ENCODE data around the gene AHR.
"Not testable (repeated sequence)": the region's sequence is repeated elsewhere in the genome, so short reads cannot be mapped to it uniquely, and the experiment has no call there.

Gene AHR

DNA sequence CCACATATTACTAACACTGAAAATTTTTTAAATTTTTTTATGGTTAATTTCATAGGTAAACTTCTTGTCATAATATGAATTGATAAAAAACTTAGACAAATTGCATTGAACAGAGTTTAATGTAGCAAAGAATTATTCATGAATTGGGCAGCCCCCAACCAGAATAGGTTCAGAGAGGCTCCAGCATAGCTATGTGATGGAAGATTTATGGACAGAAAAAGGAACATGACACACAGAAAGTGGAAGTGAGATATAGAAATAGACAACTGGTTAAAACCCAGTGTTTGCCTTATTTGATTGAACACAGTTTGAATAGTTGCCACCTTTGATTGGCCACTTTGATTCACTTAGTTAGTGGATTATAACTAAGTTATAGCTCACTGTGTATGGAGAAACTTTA is 87.2 kb downstream of the AHR start:
- Histone ChIP-seq H3K4me2 (no peak overlapping the region), H2AFZ (ENCODE audit: low read depth) (no peak overlapping the region), H4K20me1 (ENCODE audit: insufficient read depth) (no peaks in the 10 kb centered on the region), H3K27ac (no peak overlapping the region), H3K27me3 (ENCODE audit: insufficient read depth, low read depth) (no peaks in the 10 kb centered on the region), H3K9ac (no peak overlapping the region), H3K79me2 (ENCODE audit: insufficient read depth, low read depth) (no peaks in the 10 kb centered on the region), H3K4me3 (IDR thresholded peaks at IDR 0.05; ENCODE audit: insufficient read depth, low read depth, low read length) (no peak overlapping the region), H3K36me3 (ENCODE audit: insufficient read depth) (no peaks in the 10 kb centered on the region; the same call in 1 of the 2 replicates), H3K4me1 (ENCODE audit: low read depth, poor library complexity, severe bottlenecking) (no peaks in the 10 kb centered on the region)
- TF ChIP-seq, protein P1, sequence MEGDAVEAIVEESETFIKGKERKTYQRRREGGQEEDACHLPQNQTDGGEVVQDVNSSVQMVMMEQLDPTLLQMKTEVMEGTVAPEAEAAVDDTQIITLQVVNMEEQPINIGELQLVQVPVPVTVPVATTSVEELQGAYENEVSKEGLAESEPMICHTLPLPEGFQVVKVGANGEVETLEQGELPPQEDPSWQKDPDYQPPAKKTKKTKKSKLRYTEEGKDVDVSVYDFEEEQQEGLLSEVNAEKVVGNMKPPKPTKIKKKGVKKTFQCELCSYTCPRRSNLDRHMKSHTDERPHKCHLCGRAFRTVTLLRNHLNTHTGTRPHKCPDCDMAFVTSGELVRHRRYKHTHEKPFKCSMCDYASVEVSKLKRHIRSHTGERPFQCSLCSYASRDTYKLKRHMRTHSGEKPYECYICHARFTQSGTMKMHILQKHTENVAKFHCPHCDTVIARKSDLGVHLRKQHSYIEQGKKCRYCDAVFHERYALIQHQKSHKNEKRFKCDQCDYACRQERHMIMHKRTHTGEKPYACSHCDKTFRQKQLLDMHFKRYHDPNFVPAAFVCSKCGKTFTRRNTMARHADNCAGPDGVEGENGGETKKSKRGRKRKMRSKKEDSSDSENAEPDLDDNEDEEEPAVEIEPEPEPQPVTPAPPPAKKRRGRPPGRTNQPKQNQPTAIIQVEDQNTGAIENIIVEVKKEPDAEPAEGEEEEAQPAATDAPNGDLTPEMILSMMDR (conservative IDR thresholded peaks at IDR 0.05; ENCODE audit: low read depth, low read length) = no peak

- TF ChIP-seq, protein P1 (conservative IDR thresholded peaks at IDR 0.05; ENCODE audit: low read depth, low read length) = no peak
- Histone ChIP-seq H2AFZ (ENCODE audit: low read depth) (no peak overlapping the region), H3K36me3 (ENCODE audit: insufficient read depth) (no peaks in the 10 kb centered on the region; the same call in 1 of the 2 replicates), H3K9ac (no peak overlapping the region), H3K4me3 (IDR thresholded peaks at IDR 0.05; ENCODE audit: insufficient read depth, low read depth, low read length) (no peak overlapping the region), H3K4me2 (no peak overlapping the region), H3K27ac (no peak overlapping the region), H3K79me2 (ENCODE audit: insufficient read depth, low read depth) (no peaks in the 10 kb centered on the region), H3K4me1 (ENCODE audit: low read depth, poor library complexity, severe bottlenecking) (no peaks in the 10 kb centered on the region), H4K20me1 (ENCODE audit: insufficient read depth) (no peaks in the 10 kb centered on the region), H3K27me3 (ENCODE audit: insufficient read depth, low read depth) (no peaks in the 10 kb centered on the region)
Measured at GRCh38 chr7:17390392-17390791, 91.9 kb downstream of the AHR start.

DNA sequence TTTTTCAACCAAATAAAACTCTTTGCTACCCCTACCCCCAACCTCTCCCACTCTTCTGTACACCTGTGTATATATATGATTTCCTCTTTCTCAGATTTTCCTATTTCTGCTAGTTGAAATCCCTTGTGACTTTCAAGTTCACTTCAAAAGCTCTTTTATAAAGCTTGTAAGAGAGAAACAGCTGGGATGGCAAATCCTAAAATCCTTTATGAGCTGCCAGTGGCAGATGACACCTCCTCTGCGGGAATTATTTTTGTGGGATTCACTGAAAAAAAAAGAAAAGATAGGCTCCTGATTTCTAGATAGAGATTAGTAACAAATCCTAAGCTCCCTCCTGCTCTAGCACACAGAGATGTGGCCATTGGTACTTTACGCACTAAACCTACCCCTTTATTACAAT is 92.9 kb downstream of the AHR start:
- Histone ChIP-seq H3K36me3 (ENCODE audit: insufficient read depth) (no peaks in the 10 kb centered on the region; the same call in 1 of the 2 replicates), H3K9ac (no peak overlapping the region), H3K4me3 (IDR thresholded peaks at IDR 0.05; ENCODE audit: insufficient read depth, low read depth, low read length) (no peak overlapping the region), H3K27me3 (ENCODE audit: insufficient read depth, low read depth) (no peaks in the 10 kb centered on the region), H4K20me1 (ENCODE audit: insufficient read depth) (no peaks in the 10 kb centered on the region), H3K4me2 (no peak overlapping the region), H3K79me2 (ENCODE audit: insufficient read depth, low read depth) (no peaks in the 10 kb centered on the region), H2AFZ (ENCODE audit: low read depth) (no peak overlapping the region), H3K4me1 (ENCODE audit: low read depth, poor library complexity, severe bottlenecking) (no peaks in the 10 kb centered on the region), H3K27ac (no peak overlapping the region)
- TF ChIP-seq, protein P1 (conservative IDR thresholded peaks at IDR 0.05; ENCODE audit: low read depth, low read length) = no peak

DNA sequence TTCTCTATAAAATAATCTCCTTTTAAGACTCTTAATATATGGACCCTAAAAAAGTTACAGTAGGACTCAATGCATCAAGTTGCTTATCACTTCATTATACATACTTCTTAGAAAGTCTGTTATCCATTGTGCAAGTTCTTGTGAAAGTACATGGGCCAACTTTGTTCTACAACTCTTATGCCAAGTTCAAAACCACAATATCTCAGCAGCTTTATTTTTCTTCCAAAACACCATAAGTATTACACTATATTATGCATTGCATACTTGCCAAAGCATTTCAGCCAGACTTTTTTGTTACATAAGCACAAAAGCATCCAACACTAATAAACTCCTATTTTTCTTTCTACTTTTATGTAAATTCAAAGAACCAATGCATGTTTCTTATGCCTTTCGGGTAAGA is 94.4 kb downstream of the AHR start:
- Histone ChIP-seq H3K27me3 (ENCODE audit: insufficient read depth, low read depth) (no peaks in the 10 kb centered on the region), H3K27ac (no peak overlapping the region), H3K79me2 (ENCODE audit: insufficient read depth, low read depth) (no peaks in the 10 kb centered on the region), H3K4me3 (IDR thresholded peaks at IDR 0.05; ENCODE audit: insufficient read depth, low read depth, low read length) (no peak overlapping the region), H4K20me1 (ENCODE audit: insufficient read depth) (no peaks in the 10 kb centered on the region), H2AFZ (ENCODE audit: low read depth) (no peak overlapping the region), H3K36me3 (ENCODE audit: insufficient read depth) (no peaks in the 10 kb centered on the region; the same call in 1 of the 2 replicates), H3K4me2 (no peak overlapping the region), H3K4me1 (ENCODE audit: low read depth, poor library complexity, severe bottlenecking) (no peaks in the 10 kb centered on the region), H3K9ac (no peak overlapping the region)
- TF ChIP-seq, protein P1 (conservative IDR thresholded peaks at IDR 0.05; ENCODE audit: low read depth, low read length) = no peak

DNA sequence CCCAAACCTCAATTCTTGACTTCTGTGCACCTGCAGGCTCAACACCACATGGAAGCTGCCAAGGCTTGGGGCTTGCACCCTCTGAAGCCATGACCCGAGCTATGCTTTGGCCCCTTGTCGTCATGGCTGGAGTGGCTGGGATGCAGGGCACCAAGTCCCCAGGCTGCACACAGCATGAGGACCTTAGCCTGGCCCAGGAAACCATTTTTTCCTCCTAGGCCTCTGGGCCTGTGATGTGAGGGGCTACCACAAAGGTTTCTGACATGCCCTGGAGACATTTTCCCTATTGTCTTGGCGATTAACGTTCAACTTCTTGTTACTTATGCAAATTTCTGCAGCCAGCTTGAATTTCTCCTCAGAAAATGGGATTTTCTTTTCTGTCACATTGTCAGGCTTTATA is 96.1 kb downstream of the AHR start:
- H3K27ac ChIP-seq; H3K4me2 ChIP-seq; H3K4me1 ChIP-seq (ENCODE audit: low read depth, poor library complexity, severe bottlenecking); H3K79me2 ChIP-seq (ENCODE audit: insufficient read depth, low read depth); H4K20me1 ChIP-seq (ENCODE audit: insufficient read depth); H3K36me3 ChIP-seq (ENCODE audit: insufficient read depth); H3K9ac ChIP-seq; H3K4me3 ChIP-seq (IDR thresholded peaks at IDR 0.05; ENCODE audit: insufficient read depth, low read depth, low read length); H3K27me3 ChIP-seq (ENCODE audit: insufficient read depth, low read depth); H2AFZ ChIP-seq (ENCODE audit: low read depth): not testable (repeated sequence)

All from KMS-11 (cell line).